ENCODE data around the gene PNLIPRP1. TPM values are rescaled to one million over a fixed set of nuclear protein-coding genes. Genes with fewer than 3 reads are reported as not detected.

PNLIPRP1 gene
- total and polyA plus RNA-seq, 9 donors, result 0.34 to 2.8 (median 2.3) TPM; not detected in 6

DNA sequence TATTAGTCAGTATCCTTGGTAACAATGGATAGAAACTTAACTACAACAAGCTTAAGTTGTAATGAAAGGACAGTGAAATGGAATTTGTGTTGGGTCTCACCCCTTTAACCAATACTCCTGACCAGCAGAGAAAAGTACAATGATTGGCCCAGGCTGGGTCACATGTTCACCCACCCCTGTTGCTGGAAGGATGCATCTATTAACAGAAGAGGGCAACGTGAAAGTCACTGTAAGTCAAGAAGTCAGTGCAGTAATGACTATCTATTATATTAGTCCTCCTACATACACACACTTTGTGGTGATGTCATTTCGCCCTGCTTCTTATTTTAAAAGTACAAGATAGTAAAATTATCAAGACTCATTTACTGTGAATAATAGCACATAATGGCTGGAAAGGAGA is 46.2 kb downstream of the PNLIPRP1 start:
- Histone ChIP-seq H3K9me3 (no peaks in the 10 kb centered on the region), H3K36me3 (no peaks in the 10 kb centered on the region), H3K27me3 (no peaks in the 10 kb centered on the region), H3K4me3 (no peak overlapping the region), H3K27ac (no peak overlapping the region), H3K4me1 (ENCODE audit: insufficient read depth) (peaks cover 6% of the 10 kb centered on the region)
- no peak for DNase-seq
- TF ChIP-seq EP300 (IDR thresholded peaks at IDR 0.05) (no peak), POLR2A (IDR thresholded peaks at IDR 0.05) (no peak)
- TF ChIP-seq, protein P1, sequence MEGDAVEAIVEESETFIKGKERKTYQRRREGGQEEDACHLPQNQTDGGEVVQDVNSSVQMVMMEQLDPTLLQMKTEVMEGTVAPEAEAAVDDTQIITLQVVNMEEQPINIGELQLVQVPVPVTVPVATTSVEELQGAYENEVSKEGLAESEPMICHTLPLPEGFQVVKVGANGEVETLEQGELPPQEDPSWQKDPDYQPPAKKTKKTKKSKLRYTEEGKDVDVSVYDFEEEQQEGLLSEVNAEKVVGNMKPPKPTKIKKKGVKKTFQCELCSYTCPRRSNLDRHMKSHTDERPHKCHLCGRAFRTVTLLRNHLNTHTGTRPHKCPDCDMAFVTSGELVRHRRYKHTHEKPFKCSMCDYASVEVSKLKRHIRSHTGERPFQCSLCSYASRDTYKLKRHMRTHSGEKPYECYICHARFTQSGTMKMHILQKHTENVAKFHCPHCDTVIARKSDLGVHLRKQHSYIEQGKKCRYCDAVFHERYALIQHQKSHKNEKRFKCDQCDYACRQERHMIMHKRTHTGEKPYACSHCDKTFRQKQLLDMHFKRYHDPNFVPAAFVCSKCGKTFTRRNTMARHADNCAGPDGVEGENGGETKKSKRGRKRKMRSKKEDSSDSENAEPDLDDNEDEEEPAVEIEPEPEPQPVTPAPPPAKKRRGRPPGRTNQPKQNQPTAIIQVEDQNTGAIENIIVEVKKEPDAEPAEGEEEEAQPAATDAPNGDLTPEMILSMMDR (IDR thresholded peaks at IDR 0.05), result no peak
- 23 to 32% (median 27%) methylated on average over 2 of the region's 2 CpGs for WGBS, 3 donors
- intact Hi-C loops (cut with DNase I), result no loop called here

DNA sequence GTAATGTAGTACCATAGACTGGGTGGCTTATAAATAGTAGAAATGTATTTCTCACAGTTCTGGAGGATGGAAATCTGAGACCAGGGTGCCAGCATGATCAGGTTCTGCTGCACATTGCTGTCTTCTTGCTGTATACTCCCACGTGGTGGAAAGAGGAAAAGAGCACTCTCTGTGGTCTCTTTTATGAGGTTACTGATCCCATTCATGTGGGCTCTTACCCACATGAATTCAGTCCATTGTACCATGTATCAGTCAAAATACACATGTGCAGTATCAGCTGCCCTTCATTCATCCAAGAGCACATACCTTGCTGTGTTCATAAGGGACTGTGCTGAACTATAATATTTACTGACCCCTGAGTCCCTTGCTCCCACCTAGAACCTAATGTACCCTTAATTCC is 47.1 kb downstream of the PNLIPRP1 start:
- no peaks in the 10 kb centered on the region for H3K9me3 ChIP-seq
- no peaks in the 10 kb centered on the region for H3K4me1 ChIP-seq (ENCODE audit: insufficient read depth)
- no peaks in the 10 kb centered on the region for H3K36me3 ChIP-seq
- intact Hi-C loops (cut with DNase I), result no loop called here
- no peak for DNase-seq
- 8 to 20% (median 14%) methylated on average over 1 of the region's 1 CpG for WGBS, 3 donors
- TF ChIP-seq, protein P1 (IDR thresholded peaks at IDR 0.05), result no peak
- TF ChIP-seq POLR2A (IDR thresholded peaks at IDR 0.05), result no peak
- no peak for TF ChIP-seq EP300 (IDR thresholded peaks at IDR 0.05)
- no peak overlapping the region for H3K27ac ChIP-seq
- H3K4me3 ChIP-seq, result no peak overlapping the region
- H3K27me3 ChIP-seq, result no peaks in the 10 kb centered on the region

DNA sequence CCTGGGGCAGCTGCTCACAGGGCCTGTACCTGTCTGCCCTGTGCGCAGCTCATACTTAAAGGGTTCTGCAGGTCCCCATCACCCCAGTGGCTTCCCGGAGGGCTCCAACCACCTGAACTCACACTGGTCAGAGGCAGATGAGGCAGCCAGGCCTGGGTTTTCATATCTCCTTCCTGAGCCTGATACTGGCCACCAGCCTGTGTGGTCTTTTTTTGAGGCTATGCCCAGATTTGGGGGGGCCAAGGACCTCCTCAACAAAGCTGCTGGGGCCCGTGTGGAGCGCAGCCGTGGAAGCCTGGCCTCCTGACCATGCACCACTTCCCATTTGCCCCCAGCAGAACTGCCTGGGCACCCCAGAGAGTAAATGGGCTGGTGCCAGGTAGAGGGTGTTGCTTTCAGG is 55.7 kb downstream of the PNLIPRP1 start:
- Histone ChIP-seq H3K9me3 (no peaks in the 10 kb centered on the region), H3K4me3 (no peak overlapping the region), H3K27ac (no peak overlapping the region), H3K27me3 (no peaks in the 10 kb centered on the region), H3K36me3 (no peaks in the 10 kb centered on the region), H3K4me1 (ENCODE audit: insufficient read depth) (no peaks in the 10 kb centered on the region)
- 84 to 89% (median 87%) methylated on average over 5 of the region's 5 CpGs for whole genome bisulfite sequencing, 3 donors
- intact Hi-C loops (cut with DNase I), result no loop called here
- TF ChIP-seq, protein P1 (IDR thresholded peaks at IDR 0.05), result no peak
- TF ChIP-seq POLR2A (IDR thresholded peaks at IDR 0.05) (no peak), EP300 (IDR thresholded peaks at IDR 0.05) (no peak)
- no peak for DNase-seq

DNA sequence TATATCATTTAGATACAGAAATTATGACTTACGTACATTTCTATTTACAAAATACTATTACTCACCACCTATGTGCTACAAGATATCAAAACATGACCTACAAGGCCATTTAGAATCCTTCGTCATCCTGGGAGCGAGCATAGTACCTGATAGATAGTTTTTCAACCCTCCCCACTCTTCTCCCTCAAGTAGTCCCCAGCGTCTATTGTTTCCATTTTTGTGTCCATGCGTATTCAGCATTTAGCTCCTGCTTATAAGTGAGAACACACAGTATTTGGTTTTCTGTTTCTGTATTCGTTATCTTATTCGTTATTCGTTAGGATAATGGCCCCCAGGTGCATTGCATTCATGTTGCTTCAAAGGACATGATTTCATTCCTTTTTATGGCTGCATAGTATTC is 58.1 kb downstream of the PNLIPRP1 start:
- H3K27ac ChIP-seq, result no peak overlapping the region
- TF ChIP-seq EP300 (IDR thresholded peaks at IDR 0.05) (no peak), POLR2A (IDR thresholded peaks at IDR 0.05) (no peak)
- TF ChIP-seq, protein P1 (IDR thresholded peaks at IDR 0.05), result no peak
- DNase-seq, result no peak
- no peaks in the 10 kb centered on the region for H3K4me1 ChIP-seq (ENCODE audit: insufficient read depth)
- intact Hi-C loops (cut with DNase I), result no loop called here
- whole genome bisulfite sequencing, 3 donors, result 83 to 88% (median 87%) methylated on average over 8 of the region's 8 CpGs
- no peaks in the 10 kb centered on the region for H3K27me3 ChIP-seq
- H3K9me3 ChIP-seq, result no peaks in the 10 kb centered on the region
- no peaks in the 10 kb centered on the region for H3K36me3 ChIP-seq
- no peak overlapping the region for H3K4me3 ChIP-seq

DNA sequence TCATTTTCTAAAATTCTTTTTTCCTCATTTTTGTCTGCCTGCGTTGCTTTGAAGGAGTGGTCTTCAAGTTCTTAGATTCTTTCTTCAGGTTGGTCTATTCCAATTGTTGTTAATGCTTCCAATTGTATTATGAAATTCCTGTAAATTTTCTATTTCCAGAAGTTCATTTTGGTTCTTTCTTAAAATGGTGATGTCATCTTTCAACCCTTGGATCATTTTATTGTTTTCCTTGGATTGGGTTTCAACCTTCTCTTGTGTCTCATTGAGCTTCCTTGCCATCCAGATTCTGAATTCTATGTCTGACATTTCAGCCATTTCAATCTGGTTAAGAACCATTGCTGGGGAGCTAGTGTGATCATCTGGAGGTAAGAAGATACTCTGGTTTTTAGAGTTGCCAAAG is 63.1 kb downstream of the PNLIPRP1 start:
- no peak overlapping the region for H3K27ac ChIP-seq
- no peaks in the 10 kb centered on the region for H3K36me3 ChIP-seq
- no peak overlapping the region for H3K4me3 ChIP-seq
- H3K27me3 ChIP-seq, result no peaks in the 10 kb centered on the region
- H3K4me1 ChIP-seq (ENCODE audit: insufficient read depth), result no peaks in the 10 kb centered on the region
- no peak for DNase-seq
- H3K9me3 ChIP-seq, result no peaks in the 10 kb centered on the region
- intact Hi-C loops (cut with DNase I), result no loop called here
- WGBS, 3 donors, result 79 to 89% (median 84%) methylated on average over 1 of the region's 1 CpG
- TF ChIP-seq, protein P1 (IDR thresholded peaks at IDR 0.05), result no peak
- TF ChIP-seq POLR2A (IDR thresholded peaks at IDR 0.05), result no peak
- no peak for TF ChIP-seq EP300 (IDR thresholded peaks at IDR 0.05)
